ENCODE results near the gene TSPAN10. TPM values are rescaled to one million over a fixed set of nuclear protein-coding genes. Genes with fewer than 3 reads are reported as not detected.

Gene TSPAN10
- total RNA-seq, 1 experiment from 2014 or later, result 4.0 TPM

GRCh38 chr17:81685108-81685507, 48.1 kb downstream of the TSPAN10 start:
- intact Hi-C loops (cut with micrococcal nuclease; ENCODE audit: unreplicated experiment), result no loop called here
- no peak for TF ChIP-seq CTCF (IDR thresholded peaks at IDR 0.05; ENCODE audit: insufficient read depth in 1 of 2, low read depth in 1 of 2, low read length in 1 of 2, severe bottlenecking in 1 of 2, unreplicated experiment in 1 of 2)
- Mint-ChIP-seq H3K9me3 (ENCODE audit: unreplicated experiment) (no peaks in the 10 kb centered on the region), H3K4me3 (ENCODE audit: unreplicated experiment) (peak overlapping the region; percentile 97), H3K36me3 (ENCODE audit: insufficient read depth, unreplicated experiment) (peaks cover 49% of the 10 kb centered on the region), H3K4me1 (ENCODE audit: low read depth, unreplicated experiment) (no peaks in the 10 kb centered on the region), H3K27me3 (ENCODE audit: insufficient read depth, unreplicated experiment) (no peaks in the 10 kb centered on the region), H3K27ac (ENCODE audit: unreplicated experiment) (peak overlapping the region; percentile 95)
- Histone ChIP-seq H3K27me3 (replicated peaks; ENCODE audit: control insufficient read depth, insufficient read depth, low read length) (no peaks in the 10 kb centered on the region), H3K36me3 (ENCODE audit: control insufficient read depth, insufficient read depth, low read length) (peaks cover 7% of the 10 kb centered on the region), H3K4me3 (ENCODE audit: low read depth, low read length) (peak overlapping the region; percentile 62), H3K4me1 (0 out of 2 replicates have a peak, but pooled peaks cover 10% of the 10 kb centered on the region), H3K9me3 (no peaks in the 10 kb centered on the region)
- no TSS peak for BruUV-seq (replicated peaks)
- DNase-seq, result no peak
- CTCF ChIA-PET, result no interaction called here
- POLR2A ChIA-PET, result no interaction called here

GRCh38 chr17:81686614-81687013, 49.6 kb downstream of the TSPAN10 start:
- no peaks in the 10 kb centered on the region for H3K27me3 Mint-ChIP-seq (ENCODE audit: insufficient read depth, unreplicated experiment)
- no peaks in the 10 kb centered on the region for H3K9me3 Mint-ChIP-seq (ENCODE audit: unreplicated experiment)
- intact Hi-C loops (cut with micrococcal nuclease; ENCODE audit: unreplicated experiment), result no loop called here
- no peak for DNase-seq
- Histone ChIP-seq H3K4me1 (0 out of 2 replicates have a peak, but pooled peaks cover 10% of the 10 kb centered on the region), H3K9me3 (no peaks in the 10 kb centered on the region), H3K36me3 (ENCODE audit: control insufficient read depth, insufficient read depth, low read length) (peaks cover 7% of the 10 kb centered on the region), H3K4me3 (ENCODE audit: low read depth, low read length) (no peak overlapping the region), H3K27me3 (replicated peaks; ENCODE audit: control insufficient read depth, insufficient read depth, low read length) (no peaks in the 10 kb centered on the region)
- H3K4me1 Mint-ChIP-seq (ENCODE audit: low read depth, unreplicated experiment), result no peaks in the 10 kb centered on the region
- peaks cover 60% of the 10 kb centered on the region for H3K36me3 Mint-ChIP-seq (ENCODE audit: insufficient read depth, unreplicated experiment)
- H3K27ac Mint-ChIP-seq (ENCODE audit: unreplicated experiment), result no peak overlapping the region
- POLR2A ChIA-PET, result no interaction called here
- BruUV-seq (replicated peaks), result no TSS peak
- no peak overlapping the region for H3K4me3 Mint-ChIP-seq (ENCODE audit: unreplicated experiment)
- TF ChIP-seq CTCF (IDR thresholded peaks at IDR 0.05; ENCODE audit: insufficient read depth in 1 of 2, low read depth in 1 of 2, low read length in 1 of 2, severe bottlenecking in 1 of 2, unreplicated experiment in 1 of 2), result no peak
- CTCF ChIA-PET, result no interaction called here

DNA sequence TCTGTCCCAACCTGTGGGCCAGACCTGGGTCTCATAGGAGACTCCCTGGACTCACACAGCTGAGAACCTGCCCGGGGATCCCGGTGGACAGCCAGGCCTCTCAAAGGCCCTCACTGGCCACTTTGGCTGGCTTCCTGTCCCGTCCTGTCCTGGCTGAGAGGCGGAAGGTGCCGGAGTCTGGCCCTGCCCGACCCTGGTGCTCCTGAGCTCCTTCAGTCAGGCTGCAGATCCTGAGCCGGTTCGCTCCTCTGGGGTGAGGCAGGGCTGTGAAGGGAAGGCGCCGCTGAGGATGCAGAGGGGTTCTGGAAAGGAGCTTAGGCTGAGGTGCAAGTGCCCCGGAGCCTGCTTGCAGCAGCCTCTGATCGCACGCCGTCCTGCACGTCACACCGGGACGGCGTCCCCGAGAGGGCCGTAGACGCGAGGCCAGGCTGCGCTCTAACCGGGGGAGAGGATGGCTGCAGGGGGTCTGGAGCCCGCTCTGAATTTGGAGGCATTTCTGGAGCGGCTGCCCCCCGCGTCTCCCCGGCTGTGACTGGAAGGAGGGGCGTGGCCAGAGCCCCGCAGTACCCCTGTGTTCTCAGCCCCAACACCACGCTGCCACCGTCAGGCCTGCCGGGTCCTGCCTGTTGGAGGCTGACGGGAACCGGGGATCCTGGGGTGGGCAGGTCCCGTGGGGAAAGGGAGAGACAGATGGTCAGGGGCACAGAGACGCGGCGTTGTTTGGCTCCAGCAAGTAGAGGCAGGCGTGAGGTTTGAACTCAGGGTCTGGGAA, 51.0 kb downstream of the TSPAN10 start:
- intact Hi-C loops (cut with micrococcal nuclease; ENCODE audit: unreplicated experiment), result no loop called here
- no peak overlapping the region for H3K4me3 ChIP-seq (ENCODE audit: low read depth, low read length)
- Mint-ChIP-seq H3K9me3 (ENCODE audit: unreplicated experiment) (no peaks in the 10 kb centered on the region), H3K4me1 (ENCODE audit: low read depth, unreplicated experiment) (no peaks in the 10 kb centered on the region), H3K27ac (ENCODE audit: unreplicated experiment) (no peak overlapping the region), H3K4me3 (ENCODE audit: unreplicated experiment) (no peak overlapping the region), H3K36me3 (ENCODE audit: insufficient read depth, unreplicated experiment) (peaks cover 69% of the 10 kb centered on the region), H3K27me3 (ENCODE audit: insufficient read depth, unreplicated experiment) (no peaks in the 10 kb centered on the region)
- POLR2A ChIA-PET, result interaction anchor here (0.6 kb wide), 1 partner anchor 382 kb away, joined by 3 read pairs; no protein-coding TSS in a partner anchor
- H3K36me3 ChIP-seq (ENCODE audit: control insufficient read depth, insufficient read depth, low read length), result peaks cover 7% of the 10 kb centered on the region
- DNase-seq, result no peak
- CTCF ChIA-PET, result no interaction called here
- H3K4me1 ChIP-seq, result 0 out of 2 replicates have a peak, but pooled peaks cover 6% of the 10 kb centered on the region
- no peaks in the 10 kb centered on the region for H3K9me3 ChIP-seq
- H3K27me3 ChIP-seq (replicated peaks; ENCODE audit: control insufficient read depth, insufficient read depth, low read length), result no peaks in the 10 kb centered on the region
- BruUV-seq (replicated peaks), result no TSS peak
- TF ChIP-seq CTCF (IDR thresholded peaks at IDR 0.05; ENCODE audit: insufficient read depth in 1 of 2, low read depth in 1 of 2, low read length in 1 of 2, severe bottlenecking in 1 of 2, unreplicated experiment in 1 of 2), result no peak

Data from Caco-2 (cell line).